HG03039 (cell line): ENCODE results near the gene SHQ1.

Experiments used
- ATAC-seq: cut with Tn5 transposase; IDR thresholded peaks from one replicate; pipeline ENCODE4 v1.9.1; 2021; ENCODE audit warnings: mild to moderate bottlenecking, moderate library complexity; ENCODE audit not compliant: unreplicated experiment

The SHQ1 gene

DNA sequence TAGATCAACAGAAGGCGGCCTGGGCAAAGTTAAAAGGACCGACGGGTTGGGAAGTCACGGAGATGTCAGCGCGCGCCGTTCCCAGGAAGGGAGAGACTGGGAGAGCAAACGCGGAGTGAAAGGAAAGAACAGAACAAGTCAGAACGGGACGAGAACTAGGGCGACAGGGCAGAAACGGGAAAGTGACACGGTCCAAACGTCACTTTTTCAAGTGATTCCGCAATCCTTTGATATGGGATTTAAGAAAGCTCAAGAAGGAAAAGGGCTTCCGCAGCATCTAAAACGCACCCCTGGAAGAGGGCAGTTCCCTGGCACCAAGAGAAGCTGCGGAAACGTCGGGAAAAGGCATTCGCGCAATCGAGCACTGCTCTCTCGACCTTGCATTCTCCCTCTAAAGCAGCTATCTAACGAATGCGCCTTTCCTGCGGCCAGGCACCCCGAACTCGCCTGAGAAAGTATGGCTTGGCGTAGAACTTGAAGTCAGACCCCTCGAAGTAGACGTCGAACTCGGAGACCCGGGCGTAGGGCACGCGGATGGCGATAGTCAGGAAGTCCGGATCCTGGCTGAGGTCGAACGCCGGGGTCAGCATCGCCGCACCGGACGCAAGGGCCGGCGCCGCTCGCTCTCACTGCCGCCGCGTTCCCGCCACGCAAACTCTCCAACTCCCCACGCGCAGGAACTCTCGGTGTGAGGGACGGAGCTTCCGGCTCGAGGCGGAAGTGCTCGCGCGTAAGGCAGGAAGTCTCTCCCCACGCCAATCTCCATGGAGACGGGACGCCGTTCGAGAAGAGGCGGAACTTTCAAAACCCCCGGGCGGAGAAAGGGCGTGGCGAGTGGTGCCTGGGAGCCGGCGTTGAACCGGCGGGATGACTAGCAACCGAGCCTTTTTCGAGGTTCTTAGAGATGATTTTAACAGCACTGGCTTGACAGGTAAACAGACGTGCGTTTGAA, at the start of gene SHQ1:
Gene SHQ1, minus strand, starts transcription at position 695 of the 952 bp plus-strand sequence. Its CDS starts 105 bp downstream, at position 590.
- ATAC-seq = peak; percentile 85

DNA sequence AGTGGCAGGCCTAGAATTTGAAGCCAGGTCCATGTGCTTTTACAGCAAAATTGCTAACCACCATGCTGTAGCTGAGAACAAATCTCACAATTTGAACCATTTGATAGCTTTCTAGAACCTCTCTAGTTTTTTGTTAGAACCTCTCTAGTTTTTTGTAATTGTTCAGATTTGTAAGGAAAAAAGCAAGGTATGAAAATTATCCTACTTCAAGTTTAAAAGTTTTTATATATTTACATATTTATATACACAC, 49.4 kb upstream of the SHQ1 start:
- no peak for ATAC-seq

DNA sequence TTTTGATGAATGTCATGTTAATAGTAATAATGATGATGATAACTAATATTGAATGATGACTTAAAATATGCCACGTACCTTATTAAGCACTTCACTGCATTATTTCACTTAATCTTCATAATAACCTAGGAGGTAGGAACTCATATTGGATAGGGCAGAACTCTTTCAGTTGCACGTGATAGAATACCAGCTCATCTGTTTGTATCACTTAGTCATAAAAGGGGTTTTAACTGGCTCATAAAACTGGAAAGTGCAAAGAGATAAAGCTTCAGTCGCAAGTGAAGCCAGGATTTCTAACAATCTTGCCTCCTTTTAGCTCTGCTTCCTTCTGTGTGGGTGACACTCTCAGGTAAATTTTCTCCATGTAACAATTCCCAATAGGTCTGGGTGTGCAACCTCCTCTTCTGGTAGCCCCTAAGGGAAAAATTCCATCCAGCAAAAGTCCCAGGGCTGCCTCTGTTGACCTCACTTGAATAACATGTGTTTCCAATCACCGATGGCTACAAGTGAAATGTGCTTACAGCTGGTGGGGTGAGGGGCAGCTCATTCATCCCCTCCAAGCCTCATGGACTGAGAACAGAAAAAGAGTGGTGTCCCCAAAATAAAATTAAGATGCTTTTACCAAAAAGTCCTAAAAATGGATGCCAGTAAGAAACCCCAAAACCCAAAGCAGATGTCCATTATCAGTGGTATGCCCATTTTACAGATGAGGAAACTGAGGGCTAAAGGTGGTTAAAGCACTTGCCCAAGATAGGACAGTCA, 48.9 kb upstream of the SHQ1 start:
- ATAC-seq = no peak

DNA sequence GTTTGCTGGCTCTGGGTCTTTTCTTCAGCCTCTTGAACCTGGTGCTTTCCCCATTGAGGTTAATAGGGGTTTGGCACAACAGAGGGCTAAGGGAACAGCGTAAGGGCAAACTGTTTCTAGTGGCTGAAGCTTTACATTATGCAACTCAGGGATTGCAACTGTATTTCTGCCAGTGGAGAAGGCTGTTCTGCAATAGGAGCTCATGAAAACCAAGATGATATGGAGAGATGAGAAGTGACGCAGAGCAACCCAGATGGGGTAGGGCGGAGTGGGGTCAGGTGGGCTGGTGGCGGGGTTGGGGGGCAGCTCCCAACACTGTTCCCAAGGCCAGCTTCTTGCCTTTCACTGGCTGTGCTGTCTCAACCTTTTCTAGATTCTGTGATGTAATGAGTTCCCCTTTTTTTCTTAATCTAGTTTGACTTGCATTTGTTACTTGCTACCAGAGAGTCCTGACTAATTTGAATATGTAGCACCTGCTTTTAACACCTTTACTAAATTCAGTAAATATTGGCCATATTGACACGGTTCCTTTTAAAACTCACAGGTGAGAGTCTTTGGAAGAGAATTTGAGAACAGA, 46.8 kb upstream of the SHQ1 start:
- no peak for ATAC-seq

DNA sequence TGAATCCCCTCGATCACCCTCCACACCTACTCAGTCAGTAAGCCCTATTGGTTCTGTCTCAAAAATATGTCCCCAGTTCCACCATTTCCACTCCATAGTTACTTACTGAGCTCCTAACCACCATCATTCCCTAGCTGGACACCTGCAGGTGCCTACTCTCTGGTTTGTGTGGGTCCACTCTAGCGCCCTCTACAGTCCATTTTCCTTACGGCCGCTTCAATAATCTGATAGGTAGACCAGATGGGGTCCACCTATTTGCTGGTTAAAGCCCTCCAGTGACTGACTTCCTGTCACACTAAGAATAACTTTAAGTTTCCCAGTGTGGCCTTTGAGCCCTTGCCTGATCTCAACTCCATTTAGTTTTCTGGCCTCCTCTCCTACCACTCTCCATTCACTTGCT, 44.6 kb upstream of the SHQ1 start:
- no peak for ATAC-seq

DNA sequence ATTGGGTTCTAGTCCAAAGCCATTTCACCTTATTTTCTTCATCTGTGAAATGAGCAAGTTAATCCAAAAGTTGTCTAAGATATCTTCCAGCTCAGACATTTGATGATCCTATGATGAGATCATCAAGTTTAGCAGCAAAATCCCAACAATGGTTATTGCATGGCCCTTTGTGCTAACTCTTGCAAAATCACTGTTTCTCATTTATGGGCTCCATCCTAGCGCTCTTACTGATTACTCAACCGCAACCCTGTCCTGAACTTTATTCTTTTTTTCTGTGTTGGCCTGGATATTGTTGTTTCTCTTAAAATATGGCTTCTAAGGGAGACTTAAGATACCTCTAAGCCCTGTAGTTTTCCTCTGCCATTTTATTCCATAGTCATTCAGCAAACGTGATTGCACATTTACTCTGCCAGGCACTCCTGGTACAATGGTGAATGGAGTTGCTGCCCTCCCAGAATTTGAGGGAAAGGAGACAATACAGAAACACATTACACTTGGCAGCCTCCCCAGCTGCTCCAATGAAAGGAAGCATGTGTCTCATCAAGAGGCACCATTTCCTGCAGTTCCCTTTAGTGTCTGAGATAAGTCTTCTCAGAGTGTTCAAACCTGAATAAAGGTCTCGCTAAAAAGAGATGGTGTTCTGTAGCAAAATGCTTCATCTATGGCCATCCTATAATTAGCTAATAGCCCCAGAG, 44.0 kb upstream of the SHQ1 start:
- ATAC-seq = no peak

DNA sequence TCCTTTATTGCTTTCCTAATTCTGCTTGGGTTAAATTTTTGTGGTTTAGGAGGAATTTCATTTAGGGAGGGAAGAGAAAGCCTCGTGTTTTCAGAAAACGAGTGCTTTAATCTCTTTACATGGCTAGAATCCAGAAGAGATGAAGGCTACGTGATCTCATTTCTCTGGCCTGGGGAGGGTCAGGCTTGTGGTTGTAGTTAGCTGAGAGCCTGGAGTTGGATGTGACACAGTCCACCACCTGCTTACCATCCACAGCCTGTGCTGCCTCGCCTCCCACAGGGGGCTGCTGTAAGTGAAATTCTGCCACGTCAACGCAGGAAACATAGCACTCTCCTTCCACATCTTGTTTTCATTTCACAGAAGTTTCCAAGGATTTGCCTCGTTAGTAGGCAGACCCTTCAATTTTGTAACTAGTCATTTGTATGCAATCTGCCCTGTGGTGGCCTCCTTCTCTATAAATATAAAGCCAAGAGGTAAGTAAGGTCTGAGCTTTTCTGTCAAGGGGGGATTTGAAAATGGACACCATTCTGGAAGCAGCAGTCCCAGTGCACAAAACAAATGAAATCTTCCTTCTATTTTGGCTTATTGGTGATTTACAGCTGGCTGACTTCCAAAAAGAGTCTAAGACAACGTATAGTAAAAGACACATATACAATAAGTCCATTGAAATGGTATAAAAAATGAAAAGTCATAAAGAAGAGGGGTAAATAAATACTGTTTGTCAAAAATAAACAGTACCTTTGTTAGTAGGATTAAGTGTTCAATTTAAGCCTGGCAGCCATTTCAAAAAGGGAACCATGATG, 43.0 kb upstream of the SHQ1 start:
- ATAC-seq = no peak

DNA sequence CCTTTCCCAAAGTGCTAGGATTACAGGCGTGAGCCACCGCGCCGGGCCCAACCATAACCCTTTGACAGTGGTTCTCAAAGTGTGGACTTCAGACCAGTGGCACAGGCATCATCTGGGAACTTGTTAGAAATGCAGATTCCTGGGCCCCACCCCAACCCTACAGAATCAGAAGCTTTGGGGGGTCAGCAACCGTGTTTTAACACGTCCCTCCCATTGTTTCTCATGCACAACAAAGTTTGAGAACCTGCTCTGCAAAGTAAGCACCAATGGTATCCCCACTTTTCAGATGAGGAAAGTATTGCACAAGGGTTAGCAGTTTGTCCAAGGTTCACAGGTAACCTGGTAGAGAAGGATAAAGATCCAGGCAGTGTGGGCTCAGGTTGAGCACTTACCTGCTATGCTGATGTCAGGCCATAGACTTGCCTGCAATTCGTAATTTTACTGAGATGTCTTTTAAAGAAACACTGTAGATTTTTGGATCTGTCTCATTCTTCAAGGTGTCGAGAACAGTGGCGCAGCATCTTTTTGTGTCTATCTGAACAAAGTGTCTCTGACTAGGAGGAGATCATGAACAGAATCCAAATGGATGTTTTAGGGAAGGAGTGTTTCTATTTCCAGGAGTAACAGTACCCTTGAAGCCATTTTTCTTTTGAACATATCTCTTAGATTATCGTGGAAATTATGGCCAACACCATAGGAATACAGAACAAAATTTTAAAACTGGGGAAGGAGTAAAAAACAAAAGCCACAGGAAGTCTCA, 42.1 kb upstream of the SHQ1 start:
- no peak for ATAC-seq

DNA sequence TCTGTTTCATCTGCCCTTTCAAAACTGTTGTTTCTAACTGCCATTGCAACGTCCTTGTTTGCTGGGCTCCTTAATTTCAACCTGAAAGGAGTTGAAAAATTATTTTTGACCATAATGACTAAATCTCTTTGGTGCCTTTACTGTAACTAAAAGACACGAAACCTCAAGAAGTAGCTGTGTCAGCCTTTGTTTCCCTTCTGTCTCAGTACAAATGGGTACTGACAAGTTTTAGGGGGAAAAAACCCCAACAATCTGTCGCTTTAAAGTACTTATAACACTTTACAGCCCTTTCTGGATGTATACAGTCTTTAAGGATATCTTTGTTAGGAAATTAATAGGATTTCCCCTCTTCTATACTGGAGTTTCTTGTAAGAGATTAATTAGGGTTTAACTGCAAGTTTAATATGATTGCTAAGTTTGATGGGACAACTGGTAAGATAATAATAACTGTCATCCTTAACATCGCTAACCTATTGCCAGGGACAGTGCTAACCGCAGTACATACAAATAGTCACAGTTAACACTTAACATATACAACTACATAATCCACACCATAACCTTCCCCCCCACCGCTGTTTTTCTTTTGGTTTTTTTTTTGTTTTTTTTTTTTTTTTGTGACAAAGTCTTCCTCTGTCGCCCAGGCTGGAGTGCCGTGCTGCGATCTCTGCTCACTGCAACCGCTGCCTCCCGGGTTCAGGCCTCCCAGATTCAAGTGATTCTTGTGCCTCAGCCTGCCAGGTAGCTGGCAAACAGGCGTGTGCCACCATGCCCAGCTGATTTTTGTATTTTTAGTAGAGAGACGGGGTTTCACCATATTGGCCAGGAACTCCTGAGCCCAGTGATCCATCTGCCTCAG, 41.3 kb upstream of the SHQ1 start:
- ATAC-seq = no peak

DNA sequence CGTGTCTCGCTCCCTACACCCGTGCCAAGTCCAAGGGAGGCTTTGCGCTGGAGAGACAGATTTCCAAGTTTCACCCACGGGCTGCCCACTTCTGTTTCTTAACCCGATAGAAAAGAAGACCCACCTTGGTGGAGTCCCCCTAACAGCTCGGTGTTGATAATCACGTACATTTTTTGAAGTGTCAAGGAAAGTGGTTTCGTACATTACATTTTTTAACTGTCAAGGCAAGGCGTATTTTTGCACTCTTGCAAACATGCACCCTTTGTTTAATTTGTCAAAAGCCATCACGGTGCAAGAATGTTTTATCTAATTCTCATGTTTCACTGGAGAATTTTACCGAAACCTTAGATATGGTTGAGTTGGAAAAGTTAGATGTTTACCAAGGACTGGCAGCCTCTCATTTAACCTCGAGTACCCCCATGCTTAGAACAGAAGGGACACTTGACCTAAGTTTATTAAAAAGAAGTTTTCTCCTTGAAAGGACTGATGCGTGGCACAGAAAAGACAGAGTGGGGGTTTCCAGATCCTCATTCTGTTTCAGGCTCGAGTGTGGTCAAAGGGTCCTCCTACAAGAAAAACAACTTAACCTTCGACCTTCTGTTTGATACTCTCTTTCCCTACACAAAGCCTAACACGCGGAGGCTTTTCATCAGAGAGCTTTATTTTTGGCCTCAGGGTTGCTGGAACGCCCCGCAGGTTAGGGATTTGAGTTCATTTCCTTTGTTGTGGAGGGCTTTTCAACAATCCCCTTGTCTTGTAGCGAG, 40.5 kb upstream of the SHQ1 start:
- no peak for ATAC-seq

DNA sequence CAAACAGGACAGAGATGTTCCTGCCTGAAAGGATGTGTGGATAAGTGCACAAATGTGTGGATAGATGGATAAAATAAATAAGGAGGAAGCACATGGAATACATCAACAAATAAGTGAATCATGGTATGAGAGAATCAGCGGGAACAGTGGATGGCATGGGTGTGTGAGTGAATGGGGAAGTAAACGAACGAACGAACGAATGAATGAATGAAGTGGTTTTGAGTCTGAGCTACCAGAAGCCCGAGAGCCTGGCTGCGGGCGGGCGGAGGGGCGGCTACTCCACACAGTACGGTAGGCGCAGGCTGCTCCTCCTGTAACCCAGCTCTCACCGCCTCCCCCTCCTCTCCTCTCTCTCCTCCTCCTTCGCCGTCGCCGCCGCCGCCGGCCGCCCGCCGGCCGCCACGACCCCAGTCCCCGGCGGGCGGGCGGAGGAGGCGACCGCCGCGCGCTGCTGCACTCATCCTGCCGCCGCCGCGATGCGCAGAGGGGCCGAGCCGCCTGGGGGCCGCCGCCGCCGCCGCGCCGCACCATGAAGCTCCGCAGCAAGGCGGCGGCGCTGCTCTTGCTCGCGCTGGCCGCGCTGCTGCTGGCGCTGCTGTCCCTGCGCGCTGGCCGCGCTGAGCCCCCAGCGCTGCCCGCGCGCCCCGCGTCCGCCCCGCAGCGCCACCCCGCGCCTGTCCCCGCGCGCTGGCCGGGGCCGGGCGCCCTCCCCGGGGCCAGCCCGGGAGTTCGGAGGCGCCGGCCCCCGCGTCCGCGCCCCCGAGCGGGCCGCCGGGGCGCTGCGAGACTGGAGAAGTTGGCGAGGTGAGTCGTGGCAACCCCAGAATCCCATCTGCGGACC, 39.7 kb upstream of the SHQ1 start, which contains the start of gene GXYLT2:
Gene GXYLT2, plus strand, starts transcription at position 342 of the 841 bp plus-strand sequence. Its CDS starts 188 bp downstream, at position 530.
- peak; percentile 71 for ATAC-seq

DNA sequence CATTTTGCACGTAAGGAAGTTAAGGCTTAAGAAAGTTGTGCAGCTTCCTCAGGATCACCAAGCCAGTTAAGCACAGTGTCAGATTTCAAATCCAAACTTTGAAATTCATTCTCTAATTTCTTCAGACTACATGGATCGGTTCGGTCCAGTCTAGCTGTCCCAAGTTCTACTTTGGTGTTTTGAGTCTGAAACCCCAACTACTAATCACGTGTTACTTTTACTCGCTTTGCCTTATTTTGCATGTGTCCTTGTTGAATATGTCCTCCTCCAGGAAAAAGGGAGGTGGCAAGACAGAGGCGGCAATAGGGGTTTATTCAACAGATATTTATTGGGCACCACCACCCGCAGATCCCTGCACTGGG, 39.1 kb upstream of the SHQ1 start:
- ATAC-seq = no peak

DNA sequence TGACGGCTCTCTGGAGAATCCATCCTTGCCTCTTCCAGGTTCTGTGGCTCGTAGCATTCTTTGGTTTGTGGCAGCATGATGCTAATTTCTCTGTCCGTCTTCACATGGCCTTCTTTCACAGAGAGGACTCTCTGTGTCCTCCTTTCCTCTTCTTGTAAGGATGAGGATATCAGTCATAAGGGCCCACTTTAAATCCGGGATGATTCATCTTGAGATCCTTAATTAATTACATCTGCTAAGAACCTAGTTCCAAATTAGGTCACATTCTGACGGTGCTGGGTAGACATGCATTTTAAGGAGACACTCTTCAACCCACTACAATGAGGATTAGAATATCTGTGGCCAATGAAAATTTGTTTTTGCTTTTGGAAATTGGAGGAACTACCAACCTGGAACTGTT, 23.9 kb upstream of the SHQ1 start:
- no peak for ATAC-seq

DNA sequence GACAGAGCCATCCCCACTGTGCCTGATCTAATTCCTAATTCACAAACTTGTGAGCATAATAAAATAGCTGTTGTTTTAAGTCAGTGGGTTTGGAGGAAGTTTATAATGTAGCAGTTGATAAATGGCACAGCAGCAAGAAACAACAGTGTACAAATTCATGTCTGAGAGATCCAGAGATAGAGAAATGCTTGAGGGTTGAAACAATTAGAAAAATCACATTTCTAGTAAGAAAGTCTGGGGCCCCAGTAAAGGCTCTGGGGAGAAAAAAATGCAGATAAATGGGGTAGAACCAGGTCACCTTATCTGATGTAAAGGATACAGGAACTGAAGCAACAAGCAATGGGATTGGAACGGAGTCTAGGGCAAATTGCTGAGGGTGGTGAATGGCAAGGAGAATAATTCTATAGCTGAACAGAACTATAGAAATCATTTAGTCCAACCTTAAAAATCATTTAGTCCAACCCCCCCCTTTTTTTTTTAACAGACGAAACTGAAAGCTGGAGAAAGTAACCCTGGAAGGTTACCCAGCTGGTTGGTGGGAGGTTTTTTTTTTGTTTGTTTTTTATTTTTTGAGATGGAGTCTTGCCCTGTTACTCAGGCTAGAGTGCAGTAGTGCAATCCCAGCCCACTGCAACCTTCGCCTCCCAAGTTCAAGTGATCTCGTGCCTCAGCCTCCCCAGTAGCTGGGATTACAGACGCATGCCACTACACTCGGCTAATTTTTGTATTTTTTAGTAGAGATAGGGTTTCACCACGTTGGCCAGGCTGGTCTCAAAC, 14.3 kb upstream of the SHQ1 start:
- no peak for ATAC-seq

DNA sequence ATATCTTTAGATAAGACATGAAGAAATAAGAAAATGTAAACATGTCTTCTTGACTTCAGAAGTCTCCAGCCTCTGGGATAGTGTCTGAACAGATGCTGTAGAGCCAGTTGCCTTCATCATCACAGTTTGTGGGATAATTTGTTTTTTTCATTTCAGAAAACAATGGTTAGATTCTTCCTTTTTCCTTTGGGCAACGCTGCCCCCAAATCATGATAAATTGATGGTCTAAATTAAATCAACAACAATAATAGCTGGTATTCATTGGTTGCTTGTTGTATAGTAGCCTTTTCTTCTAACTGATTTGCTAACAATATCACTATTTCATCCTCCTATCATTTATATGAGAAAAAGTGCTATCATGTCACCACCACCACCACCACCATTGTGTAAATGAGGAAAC, 12.6 kb upstream of the SHQ1 start:
- no peak for ATAC-seq

DNA sequence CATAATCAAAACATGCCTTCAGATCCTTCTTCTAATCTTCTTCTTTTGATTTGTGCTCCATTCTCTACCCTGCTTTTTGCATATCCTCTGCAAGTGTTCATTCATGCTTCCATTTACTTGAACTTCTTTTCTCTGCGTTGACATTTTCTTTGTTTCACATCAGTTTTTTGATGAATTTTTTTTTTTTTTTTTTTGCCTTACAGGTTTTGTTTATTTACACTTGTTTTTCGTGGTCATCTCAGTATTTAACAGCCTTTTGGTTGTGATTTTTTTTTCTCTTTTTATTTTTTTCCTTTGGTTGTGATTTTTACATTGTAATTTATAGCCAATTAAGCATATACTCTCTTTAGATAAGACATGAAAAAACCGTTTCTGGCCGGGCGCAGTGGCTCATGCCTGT, 11.8 kb upstream of the SHQ1 start:
- ATAC-seq = no peak
